Measurements from ENCODE around the gene CHMP1A. TPM values are rescaled to one million over a fixed set of nuclear protein-coding genes. Genes with fewer than 3 reads are reported as not detected.
A peak's percentile ranks its signal among the peaks of the same experiment; 100 is the strongest.

The CHMP1A gene
- total RNA-seq, 1 experiment from 2014 or later: 158 TPM

- Histone ChIP-seq H3K27me3 (ENCODE audit: insufficient read depth, low read length) (no peaks in the 10 kb centered on the region), H4K20me1 (ENCODE audit: insufficient read depth) (no peaks in the 10 kb centered on the region), H3K4me2 (ENCODE audit: low read length) (no peak overlapping the region), H3K4me3 (replicated peaks in 1 of 2; ENCODE audit: low read depth in 1 of 2, low read length in 2 of 2) (no peak overlapping the region), H2AFZ (ENCODE audit: low read depth, low read length, poor library complexity, severe bottlenecking) (no peak overlapping the region), H3K9ac (ENCODE audit: low read length) (no peak overlapping the region), H3K4me1 (ENCODE audit: control insufficient read depth in 1 of 2, insufficient read depth in 2 of 2, low read length in 2 of 2) (peaks cover 0 to 5% of the 10 kb centered on the region in 2 experiments; a peak in 1 of 4 replicates), H3K9me3 (ENCODE audit: control insufficient read depth in 1 of 2, insufficient read depth in 1 of 2, low read depth in 1 of 2, low read length in 2 of 2) (peaks cover 5% of the 10 kb centered on the region in 2 experiments; a peak in 1 of 4 replicates), H3K27ac (ENCODE audit: low read depth, low read length) (peak overlapping the region; percentile 9; the same call in 1 of the 2 replicates), H3K9me2 (ENCODE audit: insufficient read depth) (no peaks in the 10 kb centered on the region), H3K36me3 (ENCODE audit: control insufficient read depth in 1 of 2, insufficient read depth in 2 of 2, low read length in 2 of 2) (peaks cover 0 to 13% of the 10 kb centered on the region in 2 experiments; a peak in 1 of 4 replicates), H3K79me2 (ENCODE audit: insufficient read depth, low read length) (no peaks in the 10 kb centered on the region)
- DNase-seq (ENCODE audit: low read depth, low spot score): no peak
- TF ChIP-seq ELF1 (IDR thresholded peaks at IDR 0.05; ENCODE audit: borderline replicate concordance, low read depth) (no peak), CBX3 (IDR thresholded peaks at IDR 0.05; ENCODE audit: low read depth) (no peak), ATF3 (IDR thresholded peaks at IDR 0.05) (no peak), POLR2A (IDR thresholded peaks at IDR 0.05; ENCODE audit: borderline replicate concordance, extremely low read depth, insufficient read depth, insufficient read length) (no peak), ZFX (IDR thresholded peaks at IDR 0.05) (no peak), EZH2 (IDR thresholded peaks at IDR 0.05) (no peak)
- ATAC-seq: no peak
- intact Hi-C loops (cut with micrococcal nuclease): no loop called here
- ChIA-PET RAD21 (ENCODE audit: low non-redundant PET in 1 of 2, low total read pairs in 2 of 2, uncharacterized antibody in 2 of 2, unreplicated experiment in 2 of 2) (no interaction called here), POLR2A (no interaction called here), CTCF (interaction anchor here (0.6 to 1.3 kb wide), 2 partner anchors 11 to 20 kb away, joined by 6 to 9 read pairs; partner anchors contain the start of genes CHMP1A and SPATA33)
- BruUV-seq (replicated peaks): no TSS peak
Observed at GRCh38 chr16:89668790-89669158, 11.3 kb upstream of the CHMP1A start.

- RAD21 ChIA-PET (ENCODE audit: low non-redundant PET in 1 of 2, low total read pairs in 2 of 2, uncharacterized antibody in 2 of 2, unreplicated experiment in 2 of 2): interaction anchor here in 1 of 2 experiments (0.6 kb wide), 1 partner anchor 94 kb away, joined by 3 read pairs; no protein-coding TSS in a partner anchor
- ATAC-seq (0 out of 2 replicates have a peak, but pooled peaks have one; percentile 35), DNase-seq (ENCODE audit: low read depth, low spot score) (no peak)
- no peaks in the 10 kb centered on the region for H3K9me2 ChIP-seq (ENCODE audit: insufficient read depth)
- BruUV-seq (replicated peaks): no TSS peak
- TF ChIP-seq RAD21 (IDR thresholded peaks at IDR 0.05; ENCODE audit: low read depth) (no peak), REST (IDR thresholded peaks at IDR 0.05; ENCODE audit: low read depth) (no peak), EGR1 (IDR thresholded peaks at IDR 0.05; ENCODE audit: low read depth) (no peak), SIN3A (IDR thresholded peaks at IDR 0.05; ENCODE audit: low read depth) (no peak)
- intact Hi-C loops (cut with micrococcal nuclease): loop anchor here (2.0 kb wide), 2 partner anchors 69 to 93 kb away; partner anchors contain the start of gene CPNE7
- H3K4me1 ChIP-seq (ENCODE audit: control insufficient read depth in 1 of 2, insufficient read depth in 2 of 2, low read length in 2 of 2): peaks cover 0 to 5% of the 10 kb centered on the region in 2 experiments; a peak in 1 of 4 replicates
- no peaks in the 10 kb centered on the region for H4K20me1 ChIP-seq (ENCODE audit: insufficient read depth)
- H3K9me3 ChIP-seq (ENCODE audit: control insufficient read depth in 1 of 2, insufficient read depth in 1 of 2, low read depth in 1 of 2, low read length in 2 of 2): peaks cover 5% of the 10 kb centered on the region in 2 experiments; a peak in 1 of 4 replicates
- no peak overlapping the region for H2AFZ ChIP-seq (ENCODE audit: low read depth, low read length, poor library complexity, severe bottlenecking)
- no peak overlapping the region for H3K4me2 ChIP-seq (ENCODE audit: low read length)
- POLR2A ChIA-PET: no interaction called here
- no peak overlapping the region for H3K27ac ChIP-seq (ENCODE audit: low read depth, low read length)
- H3K27me3 ChIP-seq (ENCODE audit: insufficient read depth, low read length): no peaks in the 10 kb centered on the region
- CTCF ChIA-PET: interaction anchor here (0.9 to 1.3 kb wide), 3 partner anchors 10 to 21 kb away, joined by 3 to 6 read pairs (median 3); partner anchors contain the start of genes CDK10, CHMP1A and SPATA33
- no peaks in the 10 kb centered on the region for H3K79me2 ChIP-seq (ENCODE audit: insufficient read depth, low read length)
- peaks cover 2 to 24% of the 10 kb centered on the region in 2 experiments; a peak in 2 of 4 replicates for H3K36me3 ChIP-seq (ENCODE audit: control insufficient read depth in 1 of 2, insufficient read depth in 2 of 2, low read length in 2 of 2)
- H3K4me3 ChIP-seq (replicated peaks in 1 of 2; ENCODE audit: low read depth in 1 of 2, low read length in 2 of 2): no peak overlapping the region
- no peak overlapping the region for H3K9ac ChIP-seq (ENCODE audit: low read length)
Observed at GRCh38 chr16:89667633-89668032, 10.1 kb upstream of the CHMP1A start.

Measured in HCT116 (cell line).